CD14-positive monocyte (primary cell): Measurements from ENCODE around the gene SHROOM1. TPM values are rescaled to one million over a fixed set of nuclear protein-coding genes. Genes with fewer than 3 reads are reported as not detected.

Experiments
- DNase-seq, 3 donors: peaks; one replicate each; pipeline ENCODE4 v3.0.0-alpha.2; 2011 to 2022
- H2AFZ ChIP-seq: 2 replicates; pipeline ENCODE4 v1.6.0; 2012; ENCODE audit warnings: mild to moderate bottlenecking, low read depth, low read length, inconsistent platforms; ENCODE audit not compliant: insufficient read depth, poor library complexity, severe bottlenecking
- H3K27ac ChIP-seq, 2 donors: 1 replicate in 1 of 2; 2 replicates in 1 of 2; pipeline ENCODE4 v1.5.1; 2012 to 2013; ENCODE audit warnings: low read length in 2 of 2, control low read depth in 1 of 2, inconsistent platforms in 1 of 2, low read depth in 1 of 2, mild to moderate bottlenecking in 1 of 2
- H3K27me3 ChIP-seq, 2 donors: one replicate each; pipeline versions ENCODE4 v1.6.0 to v1.6.1; 2011 to 2013; ENCODE audit warnings: low read length in 2 of 2; ENCODE audit not compliant: control insufficient read depth in 2 of 2, insufficient read depth in 2 of 2
- H3K36me3 ChIP-seq, 2 donors: replicated peaks in 1 of 2; 1 replicate in 1 of 2; 2 replicates in 1 of 2; pipeline versions ENCODE4 v1.5.1 to v1.6.1; 2012 to 2013; ENCODE audit warnings: low read length in 2 of 2, control low read depth in 1 of 2, inconsistent platforms in 1 of 2, mild to moderate bottlenecking in 1 of 2; ENCODE audit not compliant: insufficient read depth in 2 of 2, control insufficient read depth in 1 of 2
- H3K4me1 ChIP-seq, 2 donors: 1 replicate in 1 of 2; 2 replicates in 1 of 2; pipeline versions ENCODE4 v1.5.1 to v1.6.1; 2012 to 2013; ENCODE audit warnings: low read length in 2 of 2, control low read depth in 1 of 2, inconsistent platforms in 1 of 2, mild to moderate bottlenecking in 1 of 2, moderate library complexity in 1 of 2; ENCODE audit not compliant: insufficient read depth in 2 of 2, control insufficient read depth in 1 of 2
- H3K4me2 ChIP-seq: replicated peaks from 2 replicates; pipeline ENCODE3; 2012; ENCODE audit warnings: low read length, moderate library complexity, mild to moderate bottlenecking; ENCODE audit not compliant: poor library complexity, severe bottlenecking; ENCODE audit errors: extremely low read depth
- H3K4me3 ChIP-seq, 3 experiments: fragments of 200-600 bp in 1 of 3; sonication (generic) in 1 of 3; replicated peaks in 1 of 3; 1 replicate in 2 of 3; 2 replicates in 1 of 3; pipeline ENCODE4 v1.5.1; 2011 to 2013; ENCODE audit warnings: low read length in 3 of 3, mild to moderate bottlenecking in 3 of 3, control low read depth in 2 of 3, low read depth in 2 of 3, inconsistent platforms in 1 of 3, moderate library complexity in 1 of 3
- H3K79me2 ChIP-seq: 2 replicates; pipeline ENCODE4 v1.6.0; 2012; ENCODE audit warnings: mild to moderate bottlenecking, control low read depth, inconsistent platforms, low read length, moderate library complexity; ENCODE audit not compliant: insufficient read depth
- H3K9ac ChIP-seq: 2 replicates; pipeline ENCODE4 v1.6.0; 2017; ENCODE audit warnings: low read length, mild to moderate bottlenecking; ENCODE audit not compliant: insufficient read depth, poor library complexity, severe bottlenecking
- H3K9me3 ChIP-seq, 2 donors: replicated peaks in 1 of 2; 1 replicate in 1 of 2; 2 replicates in 1 of 2; pipeline versions ENCODE4 v1.5.1 to v1.6.1; 2012 to 2013; ENCODE audit warnings: low read length in 2 of 2, control low read depth in 1 of 2; ENCODE audit not compliant: control insufficient read depth in 1 of 2, insufficient read depth in 1 of 2
- H4K20me1 ChIP-seq: 2 replicates; pipeline ENCODE4 v1.6.0; 2012; ENCODE audit warnings: mild to moderate bottlenecking, low read length, control low read depth, moderate library complexity; ENCODE audit not compliant: insufficient read depth
- H3K27ac Mint-ChIP-seq, 7 donors: one replicate each; pipeline ENCODE4 v1.8.0; 2020; ENCODE audit warnings: mild to moderate bottlenecking in 7 of 7, mixed read lengths in 7 of 7, moderate library complexity in 6 of 7, inconsistent platforms in 2 of 7
- H3K27me3 Mint-ChIP-seq, 3 donors: one replicate each; pipeline ENCODE4 v1.8.0; 2021 to 2022; ENCODE audit warnings: low read depth in 3 of 3, mild to moderate bottlenecking in 3 of 3, mixed read lengths in 3 of 3, moderate library complexity in 3 of 3, inconsistent platforms in 1 of 3
- H3K36me3 Mint-ChIP-seq, 2 donors: one replicate each; pipeline ENCODE4 v1.8.0; 2020; ENCODE audit warnings: mixed read lengths in 2 of 2, inconsistent platforms in 1 of 2, mild to moderate bottlenecking in 1 of 2
- H3K4me1 Mint-ChIP-seq: one replicate; pipeline ENCODE4 v1.8.0; 2020; ENCODE audit warnings: mild to moderate bottlenecking, mixed read lengths
- H3K4me3 Mint-ChIP-seq, 2 donors: one replicate each; pipeline ENCODE4 v1.8.0; 2020; ENCODE audit warnings: mild to moderate bottlenecking in 2 of 2, mixed read lengths in 2 of 2, moderate library complexity in 1 of 2
- H3K9me3 Mint-ChIP-seq, 7 donors: one replicate each; pipeline ENCODE4 v1.8.0; 2020 to 2022; ENCODE audit warnings: mixed read lengths in 7 of 7, mild to moderate bottlenecking in 6 of 7, moderate library complexity in 6 of 7, inconsistent platforms in 2 of 7
- WGBS: methylation state at CpG from one replicate; pipeline ENCODE4 v1.1.5; 2013; ENCODE audit warnings: missing lambda C conversion rate; ENCODE audit not compliant: insufficient coverage; 5-methylcytosine and 5-hydroxymethylcytosine counted together
- intact Hi-C, 2 donors: fragments of 100-400 bp; cut with micrococcal nuclease; formaldehyde crosslinking; loops; one replicate each; pipeline versions ENCODE4 v1.15.0 to v1.15.1; 2023
- polyA plus RNA-seq, 3 donors: library from polyadenylated mRNA; depleted of rRNA in 1 of 3; unstranded in 2 of 3; stranded (reverse) in 1 of 3; fragments of 300-500 nt in 2 of 3; fragments of >200 nt in 1 of 3; fragmentation: Illumina TruSeq in 2 of 3; gene quantifications; 1 replicate in 2 of 3; 2 replicates in 1 of 3; pipeline ENCODE4 v1.2.3, GENCODE V29; 2012 to 2021
- TF ChIP-seq, protein P1 (sequence below): fragments of 200-600 bp; IDR thresholded peaks from one replicate; pipeline ENCODE4 v1.8.0; 2022; ENCODE audit warnings: antibody characterized with exemption, mild to moderate bottlenecking

Gene SHROOM1
- polyA plus RNA-seq, 3 donors, result 6.4 to 27.0 (median 16.1) TPM

- Histone ChIP-seq H3K9me3 (peaks cover 4 to 19% of the 10 kb centered on the region in 2 donors), H3K27me3 (peaks cover 51 to 83% of the 10 kb centered on the region in 2 donors), H4K20me1 (peaks cover 5% of the 10 kb centered on the region), H3K9ac (no peak overlapping the region), H3K79me2 (no peaks in the 10 kb centered on the region), H3K4me2 (no peak overlapping the region), H3K4me1 (peaks cover 8 to 34% of the 10 kb centered on the region in 2 donors), H3K4me3 (no peak overlapping the region), H3K27ac (no peak overlapping the region), H2AFZ (no peak overlapping the region), H3K36me3 (no peaks in the 10 kb centered on the region)
- Mint-ChIP-seq H3K4me3 (peak overlapping the region in 1 of 2 donors; percentile 46), H3K27me3 (peaks cover 68 to 74% (median 68%) of the 10 kb centered on the region in 3 donors), H3K4me1 (peaks cover 24% of the 10 kb centered on the region), H3K36me3 (peaks cover 6 to 14% of the 10 kb centered on the region in 2 donors), H3K27ac (no peak overlapping the region), H3K9me3 (peaks cover 0 to 28% (median 12%) of the 10 kb centered on the region in 7 donors)
- TF ChIP-seq, protein P1, sequence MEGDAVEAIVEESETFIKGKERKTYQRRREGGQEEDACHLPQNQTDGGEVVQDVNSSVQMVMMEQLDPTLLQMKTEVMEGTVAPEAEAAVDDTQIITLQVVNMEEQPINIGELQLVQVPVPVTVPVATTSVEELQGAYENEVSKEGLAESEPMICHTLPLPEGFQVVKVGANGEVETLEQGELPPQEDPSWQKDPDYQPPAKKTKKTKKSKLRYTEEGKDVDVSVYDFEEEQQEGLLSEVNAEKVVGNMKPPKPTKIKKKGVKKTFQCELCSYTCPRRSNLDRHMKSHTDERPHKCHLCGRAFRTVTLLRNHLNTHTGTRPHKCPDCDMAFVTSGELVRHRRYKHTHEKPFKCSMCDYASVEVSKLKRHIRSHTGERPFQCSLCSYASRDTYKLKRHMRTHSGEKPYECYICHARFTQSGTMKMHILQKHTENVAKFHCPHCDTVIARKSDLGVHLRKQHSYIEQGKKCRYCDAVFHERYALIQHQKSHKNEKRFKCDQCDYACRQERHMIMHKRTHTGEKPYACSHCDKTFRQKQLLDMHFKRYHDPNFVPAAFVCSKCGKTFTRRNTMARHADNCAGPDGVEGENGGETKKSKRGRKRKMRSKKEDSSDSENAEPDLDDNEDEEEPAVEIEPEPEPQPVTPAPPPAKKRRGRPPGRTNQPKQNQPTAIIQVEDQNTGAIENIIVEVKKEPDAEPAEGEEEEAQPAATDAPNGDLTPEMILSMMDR, result no peak
- DNase-seq, result no peak
- intact Hi-C loops, result loop anchor here in 1 of 2 donors (10.0 kb wide), 1 partner anchor 311 kb away; no protein-coding TSS in a partner anchor
- 100% methylated on average over 1 of the region's 2 CpGs for WGBS
Observed at GRCh38 chr5:132816083-132816482, 14.4 kb downstream of the SHROOM1 start.

GRCh38 chr5:132815454-132815853 lies 15.0 kb downstream of the SHROOM1 start:
- H3K4me3 ChIP-seq, result no peak overlapping the region
- H3K9ac ChIP-seq, result no peak overlapping the region
- H2AFZ ChIP-seq, result no peak overlapping the region
- no peaks in the 10 kb centered on the region for H3K79me2 ChIP-seq
- no peaks in the 10 kb centered on the region for H3K36me3 ChIP-seq
- H3K4me2 ChIP-seq, result no peak overlapping the region
- no peak overlapping the region for H3K27ac Mint-ChIP-seq
- H3K27ac ChIP-seq, result no peak overlapping the region
- H3K9me3 ChIP-seq, result peaks cover 4 to 19% of the 10 kb centered on the region in 2 donors
- H3K9me3 Mint-ChIP-seq, result peaks cover 0 to 28% (median 12%) of the 10 kb centered on the region in 7 donors
- TF ChIP-seq, protein P1, result no peak
- peaks cover 6 to 14% of the 10 kb centered on the region in 2 donors for H3K36me3 Mint-ChIP-seq
- H3K27me3 ChIP-seq, result peaks cover 51 to 82% of the 10 kb centered on the region in 2 donors
- H3K4me3 Mint-ChIP-seq, result peak overlapping the region in 1 of 2 donors; percentile 87
- H3K27me3 Mint-ChIP-seq, result peaks cover 72 to 76% (median 73%) of the 10 kb centered on the region in 3 donors
- intact Hi-C loops, result loop anchor here in 1 of 2 donors (10.0 kb wide), 1 partner anchor 311 kb away; no protein-coding TSS in a partner anchor
- H4K20me1 ChIP-seq, result no peaks in the 10 kb centered on the region
- no CpG with 5 or more reads among the region's 1 CpG for WGBS
- H3K4me1 ChIP-seq, result peaks cover 8 to 34% of the 10 kb centered on the region in 2 donors
- peaks cover 26% of the 10 kb centered on the region for H3K4me1 Mint-ChIP-seq
- DNase-seq, result no peak
